Lower leg skin (tissue), 4 donors: Measurements from ENCODE around the gene LRP1B. TPM values are rescaled to one million over a fixed set of nuclear protein-coding genes. Genes with fewer than 3 reads are reported as not detected.
A peak's percentile ranks its signal among the peaks of the same experiment; 100 is the strongest.

Experiments used
- DNase-seq, 2 donors: peaks; one replicate each; pipeline ENCODE4 v3.0.0-alpha.2; 2019; ENCODE audit warnings: low spot score in 2 of 2
- H3K4me3 ChIP-seq: fragments of 200-600 bp; sonication (generic); 2 replicates; pipeline ENCODE4 v1.5.1; 2017; ENCODE audit warnings: mild to moderate bottlenecking, low read depth; ENCODE audit not compliant: poor library complexity, severe bottlenecking
- POLR2A ChIP-seq, 2 donors: fragments of 450-650 bp; IDR thresholded peaks; one replicate each; pipeline ENCODE4 v1.6.1; 2016 to 2017; ENCODE audit warnings: antibody characterized with exemption in 2 of 2, mild to moderate bottlenecking in 1 of 2, moderate library complexity in 1 of 2
- WGBS, 2 donors: methylation state at CpG; one replicate each; pipeline ENCODE4 v1.1.5; 2018; 5-methylcytosine and 5-hydroxymethylcytosine counted together
- intact Hi-C: fragments of 100-400 bp; cut with DNase I; formaldehyde crosslinking; loops from one replicate; pipeline ENCODE4 v1.15.0; 2023; ENCODE audit warnings: low total_unique reads
- total RNA-seq, 4 donors: library from RNA; depleted of rRNA; stranded (reverse); fragments of >200 nt; gene quantifications; one replicate each; pipeline ENCODE4 v1.1.0, GENCODE V29; 2016
- TF ChIP-seq, protein P1 (sequence below), 3 donors: fragments of 450-650 bp; IDR thresholded peaks; one replicate each; pipeline ENCODE4 v1.5.1; 2016; ENCODE audit warnings: antibody characterized with exemption in 3 of 3, mild to moderate bottlenecking in 3 of 3, moderate library complexity in 2 of 3

Gene LRP1B
- total RNA-seq, 4 donors from 2014 or later = 0.80 to 1.6 (median 1.0) TPM

GRCh38 chr2:141464995-141465394 is 665.8 kb downstream of the LRP1B start:
- no peak for TF ChIP-seq POLR2A (IDR thresholded peaks at IDR 0.05)
- TF ChIP-seq, protein P1, sequence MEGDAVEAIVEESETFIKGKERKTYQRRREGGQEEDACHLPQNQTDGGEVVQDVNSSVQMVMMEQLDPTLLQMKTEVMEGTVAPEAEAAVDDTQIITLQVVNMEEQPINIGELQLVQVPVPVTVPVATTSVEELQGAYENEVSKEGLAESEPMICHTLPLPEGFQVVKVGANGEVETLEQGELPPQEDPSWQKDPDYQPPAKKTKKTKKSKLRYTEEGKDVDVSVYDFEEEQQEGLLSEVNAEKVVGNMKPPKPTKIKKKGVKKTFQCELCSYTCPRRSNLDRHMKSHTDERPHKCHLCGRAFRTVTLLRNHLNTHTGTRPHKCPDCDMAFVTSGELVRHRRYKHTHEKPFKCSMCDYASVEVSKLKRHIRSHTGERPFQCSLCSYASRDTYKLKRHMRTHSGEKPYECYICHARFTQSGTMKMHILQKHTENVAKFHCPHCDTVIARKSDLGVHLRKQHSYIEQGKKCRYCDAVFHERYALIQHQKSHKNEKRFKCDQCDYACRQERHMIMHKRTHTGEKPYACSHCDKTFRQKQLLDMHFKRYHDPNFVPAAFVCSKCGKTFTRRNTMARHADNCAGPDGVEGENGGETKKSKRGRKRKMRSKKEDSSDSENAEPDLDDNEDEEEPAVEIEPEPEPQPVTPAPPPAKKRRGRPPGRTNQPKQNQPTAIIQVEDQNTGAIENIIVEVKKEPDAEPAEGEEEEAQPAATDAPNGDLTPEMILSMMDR (IDR thresholded peaks at IDR 0.05) = no peak
- no peak overlapping the region for H3K4me3 ChIP-seq
- no peak for DNase-seq
- intact Hi-C loops = no loop called here

- 69 to 87% methylated on average over 7 of the region's 7 CpGs for WGBS, 2 donors
- no peak for DNase-seq
- TF ChIP-seq, protein P1 (IDR thresholded peaks at IDR 0.05) = no peak
- TF ChIP-seq POLR2A (IDR thresholded peaks at IDR 0.05) = no peak
- H3K4me3 ChIP-seq = no peak overlapping the region
- intact Hi-C loops = no loop called here
Measured at GRCh38 chr2:141458351-141458750, 672.5 kb downstream of the LRP1B start.

DNA sequence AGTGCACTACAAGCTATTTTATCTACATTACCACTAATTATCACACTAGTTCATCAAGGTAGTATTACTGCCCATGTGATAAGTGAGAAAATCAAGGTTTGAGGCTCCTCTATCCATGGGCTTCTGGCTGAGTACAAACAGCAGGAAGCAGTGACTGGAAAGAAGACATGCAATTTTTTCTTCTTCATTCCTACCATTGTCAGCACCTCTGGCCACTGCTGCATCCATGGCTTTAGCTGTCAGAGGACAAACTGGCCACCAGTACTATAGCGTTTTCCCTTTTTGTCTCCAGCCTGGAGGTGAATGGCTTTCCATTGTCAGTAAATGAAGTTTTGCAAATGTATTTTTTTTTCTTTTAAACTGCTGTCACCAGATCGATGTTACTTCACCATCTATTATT is 674.9 kb downstream of the LRP1B start:
- intact Hi-C loops = no loop called here
- TF ChIP-seq, protein P1 (IDR thresholded peaks at IDR 0.05) = no peak
- TF ChIP-seq POLR2A (IDR thresholded peaks at IDR 0.05) = no peak
- no peak for DNase-seq
- WGBS, 2 donors = 54 to 71% methylated on average over 2 of the region's 2 CpGs
- H3K4me3 ChIP-seq = no peak overlapping the region

GRCh38 chr2:141455211-141455826 is 675.5 kb downstream of the LRP1B start:
- no peak overlapping the region for H3K4me3 ChIP-seq
- 46 to 68% methylated on average over 7 of the region's 7 CpGs for WGBS, 2 donors
- intact Hi-C loops = no loop called here
- DNase-seq = no peak
- TF ChIP-seq, protein P1 (IDR thresholded peaks at IDR 0.05) = no peak
- TF ChIP-seq POLR2A (IDR thresholded peaks at IDR 0.05) = no peak

- H3K4me3 ChIP-seq = no peak overlapping the region
- WGBS, 2 donors = 85 to 87% methylated on average over 17 of the region's 17 CpGs
- intact Hi-C loops = no loop called here
- peak in 1 of 2 donors; percentile 70 for DNase-seq
- TF ChIP-seq POLR2A (IDR thresholded peaks at IDR 0.05) = no peak
Measured at GRCh38 chr2:141440072-141440635, 690.7 kb downstream of the LRP1B start.

GRCh38 chr2:141439524-141439923 is 691.3 kb downstream of the LRP1B start:
- DNase-seq = no peak
- TF ChIP-seq POLR2A (IDR thresholded peaks at IDR 0.05) = no peak
- TF ChIP-seq, protein P1 (IDR thresholded peaks at IDR 0.05) = no peak
- intact Hi-C loops = no loop called here
- H3K4me3 ChIP-seq = no peak overlapping the region
